NCI-H1436 (cell line): Measurements from ENCODE around the gene KLHDC3.

Experiments used
- DNase-seq: peaks from one replicate; lab custom pipeline; 2025; lab: John Stamatoyannopoulos, UW

Gene KLHDC3

GRCh38 chr6:43013843-43014433 lies at the start of gene KLHDC3, which contains the start of gene MEA1:
KLHDC3 (plus strand) TSS chr6:43014249; CDS start chr6:43017193, 2,944 bp downstream.
MEA1 (minus strand) TSS chr6:43013946; CDS start chr6:43013813, 133 bp downstream.
- peak; percentile 100 for DNase-seq

GRCh38 chr6:42966571-42966970 lies 47.5 kb upstream of the KLHDC3 start:
- no peak for DNase-seq

GRCh38 chr6:42967228-42967627 lies 46.8 kb upstream of the KLHDC3 start:
- no peak for DNase-seq

- no peak for DNase-seq
These were observed 45.8 kb upstream of the KLHDC3 start for GRCh38 chr6:42968126-42968701.

- no peak for DNase-seq
These were observed 45.3 kb upstream of the KLHDC3 start for GRCh38 chr6:42968783-42969182.

- DNase-seq, result no peak
These were observed 44.6 kb upstream of the KLHDC3 start for GRCh38 chr6:42969431-42969830.

GRCh38 chr6:42969934-42970333 lies 44.1 kb upstream of the KLHDC3 start:
- no peak for DNase-seq

- no peak for DNase-seq
These were observed 43.0 kb upstream of the KLHDC3 start for GRCh38 chr6:42970871-42971612.

GRCh38 chr6:42971746-42972327 lies 42.2 kb upstream of the KLHDC3 start:
- DNase-seq, result no peak

- DNase-seq, result no peak
These were observed 40.1 kb upstream of the KLHDC3 start for GRCh38 chr6:42973926-42974325.

GRCh38 chr6:42974919-42975505 lies 39.0 kb upstream of the KLHDC3 start:
- peak; percentile 14 for DNase-seq

GRCh38 chr6:42978487-42978838 lies 35.6 kb upstream of the KLHDC3 start:
- no peak for DNase-seq

- DNase-seq, result peak; percentile 86
These were observed 35.1 kb upstream of the KLHDC3 start, which contains the start of gene PEX6 for GRCh38 chr6:42978839-42979522. PEX6 (minus strand) TSS chr6:42979181; CDS start chr6:42979150, 31 bp downstream.

- DNase-seq, result no peak
These were observed 34.4 kb upstream of the KLHDC3 start for GRCh38 chr6:42979523-42980177.

GRCh38 chr6:42981836-42982235 lies 32.2 kb upstream of the KLHDC3 start:
- no peak for DNase-seq

- DNase-seq, result peak; percentile 98
These were observed 29.8 kb upstream of the KLHDC3 start, which contains the start of gene PPP2R5D for GRCh38 chr6:42984001-42984923. PPP2R5D (plus strand) TSS chr6:42984570; CDS start chr6:42984678, 108 bp downstream.

- DNase-seq, result no peak
These were observed 29.0 kb upstream of the KLHDC3 start for GRCh38 chr6:42984924-42985475.

- DNase-seq, result no peak
These were observed 26.3 kb upstream of the KLHDC3 start for GRCh38 chr6:42987533-42988451.
